ENCODE data around the gene MAJIN. TPM values are rescaled to one million over a fixed set of nuclear protein-coding genes. Genes with fewer than 3 reads are reported as not detected.
A peak's percentile ranks its signal among the peaks of the same experiment; 100 is the strongest.

MAJIN gene
- total RNA-seq, 2 experiments from 2014 or later = not detected

DNA sequence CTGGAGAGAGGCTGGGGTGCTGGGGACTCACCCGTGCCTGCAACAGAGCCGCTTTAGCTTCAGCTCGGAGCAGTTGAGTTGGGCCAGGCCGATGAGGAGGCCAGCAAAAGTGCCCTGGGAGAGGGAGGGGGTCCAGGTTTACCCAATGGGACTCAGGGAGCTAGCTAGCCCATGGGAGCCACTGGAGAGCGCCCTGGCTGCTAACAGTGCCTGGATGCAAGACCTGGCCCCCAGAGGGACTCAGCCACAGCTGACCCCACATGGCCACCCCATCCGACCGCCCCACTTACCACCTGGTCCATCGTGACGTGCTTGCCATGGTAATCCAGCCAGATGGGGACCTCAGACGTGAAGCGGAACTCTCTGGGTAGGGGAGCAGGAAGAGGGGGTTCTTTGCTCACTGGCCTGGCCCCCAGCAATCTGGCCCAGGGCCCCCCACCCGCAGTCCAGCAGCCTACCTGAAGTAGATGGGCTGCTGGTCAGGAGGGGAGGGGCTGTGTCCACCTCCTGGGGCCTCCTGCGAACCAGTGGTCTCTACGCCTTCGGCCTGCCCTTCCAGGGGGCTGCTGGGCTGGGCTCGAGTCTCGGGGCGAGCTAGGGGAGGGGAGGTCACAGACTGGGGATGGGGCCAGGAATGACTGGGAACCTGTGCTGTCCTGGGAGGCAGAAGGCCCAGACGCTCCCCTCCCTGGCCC lies 74.4 kb downstream of the MAJIN start:
- ATAC-seq (ENCODE audit: low read depth) = no peak
- Mint-ChIP-seq H3K4me3 (no peak overlapping the region), H3K36me3 (peaks cover 5% of the 10 kb centered on the region), H3K9me3 (no peaks in the 10 kb centered on the region), H3K4me1 (peaks cover 5% of the 10 kb centered on the region), H3K27me3 (no peaks in the 10 kb centered on the region), H3K27ac (no peak overlapping the region)
- DNase-seq = no peak
- POLR2A ChIA-PET = no interaction called here

DNA sequence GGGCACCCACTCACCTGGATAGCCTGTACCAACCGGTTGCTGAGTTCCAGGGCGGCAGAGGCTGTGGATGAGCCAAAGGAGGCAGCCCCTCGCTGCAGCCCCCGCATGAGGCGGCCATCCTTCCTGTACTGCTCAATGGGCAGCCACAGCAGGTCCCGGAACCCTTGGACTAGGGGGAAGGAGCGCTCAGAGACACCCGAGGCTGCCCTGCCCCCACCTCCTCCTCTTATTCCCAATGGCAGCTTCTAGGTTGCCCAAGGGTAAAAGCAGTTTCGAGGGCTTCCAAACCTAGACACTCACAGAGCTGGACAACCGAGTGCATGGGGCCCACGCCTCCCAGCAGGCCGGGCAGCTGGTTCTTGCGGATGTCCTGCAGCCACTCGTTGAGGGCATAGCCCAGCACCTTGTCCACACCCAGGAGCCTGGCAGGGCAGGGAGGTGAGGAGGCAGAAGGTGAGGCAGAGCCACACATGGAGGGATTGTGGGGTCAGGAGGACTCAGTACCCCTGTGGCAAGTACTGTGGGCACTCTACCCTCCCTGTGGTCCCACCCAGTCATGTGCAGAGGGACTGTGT lies 75.4 kb downstream of the MAJIN start:
- POLR2A ChIA-PET = no interaction called here
- peaks cover 5% of the 10 kb centered on the region for H3K36me3 Mint-ChIP-seq
- ATAC-seq (ENCODE audit: low read depth) = no peak

GRCh38 chr11:64894812-64895452 lies 77.0 kb downstream of the MAJIN start:
- H3K4me3 Mint-ChIP-seq = no peak overlapping the region
- POLR2A ChIA-PET = interaction anchor here (24.3 kb wide), 1 partner anchor 38 kb away, joined by 782 read pairs; the partner anchor contains the start of gene CDC42BPG
- no peak overlapping the region for H3K27ac Mint-ChIP-seq
- ATAC-seq (ENCODE audit: low read depth) (no peak), DNase-seq (no peak)
- no peaks in the 10 kb centered on the region for H3K27me3 Mint-ChIP-seq
- H3K4me1 Mint-ChIP-seq = peaks cover 3% of the 10 kb centered on the region
- peaks cover 2% of the 10 kb centered on the region for H3K36me3 Mint-ChIP-seq
- H3K9me3 Mint-ChIP-seq = no peaks in the 10 kb centered on the region

More for the DNA sequence above, 75.4 kb downstream of the MAJIN start:
- Mint-ChIP-seq H3K4me1 (peaks cover 5% of the 10 kb centered on the region), H3K27ac (no peak overlapping the region), H3K27me3 (no peaks in the 10 kb centered on the region), H3K9me3 (no peaks in the 10 kb centered on the region), H3K4me3 (no peak overlapping the region)
- no peak for DNase-seq

DNA sequence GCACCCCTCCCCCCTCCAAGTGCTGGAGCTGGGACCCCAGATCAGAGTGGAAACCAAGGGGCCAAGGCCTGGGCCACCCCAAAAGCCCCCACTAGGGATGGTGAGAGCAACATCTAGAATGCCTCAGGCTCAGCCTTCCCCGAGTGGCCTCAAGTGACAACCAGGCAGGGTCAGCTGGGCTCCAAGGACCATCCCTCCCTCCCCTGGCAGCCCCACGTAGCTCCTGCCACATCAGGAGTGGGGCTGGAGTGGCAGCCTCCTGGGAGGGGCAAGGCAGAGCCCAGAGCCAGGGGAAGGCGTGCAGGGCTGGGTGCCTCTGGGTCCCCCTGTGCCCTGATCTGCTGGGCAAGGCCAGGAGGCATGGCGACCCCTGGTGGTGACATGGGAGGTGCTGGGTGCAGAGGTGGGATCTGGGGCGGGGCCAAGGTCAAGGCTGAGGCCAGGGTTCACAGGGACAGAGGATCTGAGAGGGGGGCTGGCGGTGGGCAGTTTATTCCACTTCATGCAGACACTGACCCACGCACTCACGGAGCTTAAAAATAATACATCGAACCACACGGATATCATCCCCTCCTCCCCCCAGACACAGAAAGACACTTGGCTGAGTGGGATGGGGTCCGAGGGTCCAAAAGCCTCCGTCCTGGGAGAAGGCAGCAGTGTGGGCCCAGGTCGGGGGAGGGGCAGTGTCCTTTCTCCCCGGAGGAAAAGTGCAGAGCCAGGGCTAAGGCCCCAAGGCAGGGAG lies 77.7 kb downstream of the MAJIN start:
- Mint-ChIP-seq H3K27ac (peak overlapping the region; percentile 54), H3K4me1 (peaks cover 3% of the 10 kb centered on the region), H3K4me3 (no peak overlapping the region), H3K36me3 (peaks cover 2% of the 10 kb centered on the region), H3K9me3 (no peaks in the 10 kb centered on the region), H3K27me3 (no peaks in the 10 kb centered on the region)
- POLR2A ChIA-PET = interaction anchor here (0.9 to 24.3 kb wide), 2 partner anchors 13 to 37 kb away, joined by 3 to 782 read pairs; partner anchors contain the start of gene CDC42BPG
- DNase-seq (peak; percentile 95), ATAC-seq (ENCODE audit: low read depth) (peak; percentile 97)

DNA sequence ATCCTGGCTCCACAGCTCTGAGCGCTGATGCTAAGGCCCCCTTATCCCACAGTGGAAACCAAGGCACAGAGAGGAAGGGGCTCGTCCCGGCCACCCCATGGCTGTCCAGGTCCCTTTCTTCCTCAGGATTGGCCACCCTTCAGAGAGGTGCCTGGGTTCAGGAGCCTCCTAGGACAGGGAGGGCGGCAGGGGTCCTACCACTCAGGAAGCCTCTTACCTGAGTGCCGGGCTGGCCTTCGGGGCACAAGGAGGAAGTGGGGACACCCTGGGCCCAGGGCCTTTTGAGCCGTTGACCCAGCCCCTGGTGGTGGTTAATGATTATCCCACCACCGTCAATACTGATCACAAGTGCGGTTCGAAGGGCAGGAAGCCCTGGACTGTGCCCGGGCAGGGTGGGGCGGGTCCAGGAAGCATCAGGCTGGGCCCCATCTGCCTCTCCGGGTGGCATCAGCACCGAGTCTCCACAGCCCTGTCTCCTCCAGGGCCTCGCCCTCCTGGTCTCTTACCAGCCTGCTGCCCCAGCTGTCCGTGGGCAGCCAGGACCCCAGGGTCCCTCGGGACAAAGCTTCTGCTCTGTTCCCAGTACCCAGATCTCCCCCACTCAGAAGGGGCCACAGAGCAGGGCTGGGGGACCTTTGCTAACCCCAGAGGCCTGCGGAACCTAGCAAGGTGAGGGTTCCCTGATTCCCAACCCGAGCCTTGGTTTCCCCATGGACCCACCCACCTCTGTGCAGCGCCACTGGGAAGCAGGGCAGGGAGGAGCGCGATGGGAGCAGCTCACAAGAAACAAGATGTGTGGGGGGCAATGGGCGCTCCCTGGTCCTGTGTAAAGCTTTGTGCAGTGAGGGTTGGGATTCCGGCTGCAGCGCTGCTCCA lies 78.5 kb downstream of the MAJIN start:
- H3K27me3 Mint-ChIP-seq = no peaks in the 10 kb centered on the region
- no peaks in the 10 kb centered on the region for H3K9me3 Mint-ChIP-seq

GRCh38 chr11:64892838-64893193 lies 79.1 kb downstream of the MAJIN start:
- Mint-ChIP-seq H3K36me3 (no peaks in the 10 kb centered on the region), H3K4me3 (no peak overlapping the region), H3K4me1 (peaks cover 7% of the 10 kb centered on the region), H3K27me3 (no peaks in the 10 kb centered on the region), H3K27ac (no peak overlapping the region), H3K9me3 (no peaks in the 10 kb centered on the region)
- POLR2A ChIA-PET = interaction anchor here (24.3 kb wide), 1 partner anchor 35 kb away, joined by 782 read pairs; the partner anchor contains the start of gene CDC42BPG
- DNase-seq (no peak), ATAC-seq (ENCODE audit: low read depth) (no peak)

More for the DNA sequence above, 78.5 kb downstream of the MAJIN start:
- POLR2A ChIA-PET = interaction anchor here (0.9 to 24.3 kb wide), 2 partner anchors 12 to 36 kb away, joined by 3 to 782 read pairs; partner anchors contain the start of gene CDC42BPG
- no peak overlapping the region for H3K4me3 Mint-ChIP-seq
- peaks cover 1% of the 10 kb centered on the region for H3K36me3 Mint-ChIP-seq
- DNase-seq (no peak), ATAC-seq (ENCODE audit: low read depth) (no peak)
- H3K4me1 Mint-ChIP-seq = peaks cover 3% of the 10 kb centered on the region
- no peak overlapping the region for H3K27ac Mint-ChIP-seq

GRCh38 chr11:64892411-64892831 lies 79.5 kb downstream of the MAJIN start:
- H3K4me1 Mint-ChIP-seq = peaks cover 9% of the 10 kb centered on the region
- no peak for DNase-seq
- no peaks in the 10 kb centered on the region for H3K36me3 Mint-ChIP-seq
- POLR2A ChIA-PET = interaction anchor here (24.3 kb wide), 1 partner anchor 35 kb away, joined by 782 read pairs; the partner anchor contains the start of gene CDC42BPG
- no peak for ATAC-seq (ENCODE audit: low read depth)
- H3K27me3 Mint-ChIP-seq = no peaks in the 10 kb centered on the region
- H3K9me3 Mint-ChIP-seq = no peaks in the 10 kb centered on the region
- peak overlapping the region; percentile 38 for H3K27ac Mint-ChIP-seq
- no peak overlapping the region for H3K4me3 Mint-ChIP-seq

- no peaks in the 10 kb centered on the region for H3K27me3 Mint-ChIP-seq
- H3K36me3 Mint-ChIP-seq = no peaks in the 10 kb centered on the region
- H3K9me3 Mint-ChIP-seq = no peaks in the 10 kb centered on the region
- no peak for DNase-seq
- no peak for ATAC-seq (ENCODE audit: low read depth)
- POLR2A ChIA-PET = interaction anchor here (24.3 kb wide), 1 partner anchor 34 kb away, joined by 782 read pairs; the partner anchor contains the start of gene CDC42BPG
- H3K4me3 Mint-ChIP-seq = no peak overlapping the region
- peaks cover 10% of the 10 kb centered on the region for H3K4me1 Mint-ChIP-seq
- peak overlapping the region; percentile 38 for H3K27ac Mint-ChIP-seq
Measured at GRCh38 chr11:64891880-64892279, 80.0 kb downstream of the MAJIN start.

- H3K36me3 Mint-ChIP-seq = no peaks in the 10 kb centered on the region
- POLR2A ChIA-PET = interaction anchor here (24.3 kb wide), 1 partner anchor 34 kb away, joined by 782 read pairs; the partner anchor contains the start of gene CDC42BPG
- no peaks in the 10 kb centered on the region for H3K27me3 Mint-ChIP-seq
- no peak overlapping the region for H3K4me3 Mint-ChIP-seq
- H3K9me3 Mint-ChIP-seq = no peaks in the 10 kb centered on the region
- no peak overlapping the region for H3K27ac Mint-ChIP-seq
- peaks cover 10% of the 10 kb centered on the region for H3K4me1 Mint-ChIP-seq
- DNase-seq (no peak), ATAC-seq (ENCODE audit: low read depth) (no peak)
Measured at GRCh38 chr11:64891215-64891848, 80.6 kb downstream of the MAJIN start.

DNA sequence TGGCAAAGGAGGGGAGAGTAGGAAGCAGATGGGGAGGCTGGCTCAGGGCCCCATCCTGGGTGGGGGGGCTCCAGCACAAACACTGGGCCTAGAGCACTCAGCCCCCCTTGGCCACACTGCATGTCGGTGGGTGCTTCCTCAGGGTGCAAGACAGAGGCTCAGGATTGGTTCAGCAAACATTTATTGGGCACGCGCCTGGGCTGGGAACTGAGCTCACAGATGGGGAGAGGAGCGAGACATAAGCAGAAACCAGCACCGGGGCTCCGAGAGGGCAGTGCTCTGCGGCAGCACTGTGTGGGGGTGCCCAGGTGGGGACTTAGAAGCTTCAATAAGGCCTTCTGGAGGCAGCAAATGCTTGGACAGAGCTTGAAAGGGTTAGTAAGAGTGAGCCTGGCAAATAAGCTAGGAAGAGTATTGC lies 81.4 kb downstream of the MAJIN start:
- no peak overlapping the region for H3K27ac Mint-ChIP-seq
- POLR2A ChIA-PET = interaction anchor here (1.1 to 24.3 kb wide), 2 partner anchors 13 to 33 kb away, joined by 6 to 782 read pairs; partner anchors contain the start of genes CDC42BPG and EHD1
- ATAC-seq (ENCODE audit: low read depth) (no peak), DNase-seq (no peak)
- no peaks in the 10 kb centered on the region for H3K36me3 Mint-ChIP-seq
- no peak overlapping the region for H3K4me3 Mint-ChIP-seq
- H3K27me3 Mint-ChIP-seq = no peaks in the 10 kb centered on the region
- H3K9me3 Mint-ChIP-seq = no peaks in the 10 kb centered on the region
- H3K4me1 Mint-ChIP-seq = peaks cover 17% of the 10 kb centered on the region

DNA sequence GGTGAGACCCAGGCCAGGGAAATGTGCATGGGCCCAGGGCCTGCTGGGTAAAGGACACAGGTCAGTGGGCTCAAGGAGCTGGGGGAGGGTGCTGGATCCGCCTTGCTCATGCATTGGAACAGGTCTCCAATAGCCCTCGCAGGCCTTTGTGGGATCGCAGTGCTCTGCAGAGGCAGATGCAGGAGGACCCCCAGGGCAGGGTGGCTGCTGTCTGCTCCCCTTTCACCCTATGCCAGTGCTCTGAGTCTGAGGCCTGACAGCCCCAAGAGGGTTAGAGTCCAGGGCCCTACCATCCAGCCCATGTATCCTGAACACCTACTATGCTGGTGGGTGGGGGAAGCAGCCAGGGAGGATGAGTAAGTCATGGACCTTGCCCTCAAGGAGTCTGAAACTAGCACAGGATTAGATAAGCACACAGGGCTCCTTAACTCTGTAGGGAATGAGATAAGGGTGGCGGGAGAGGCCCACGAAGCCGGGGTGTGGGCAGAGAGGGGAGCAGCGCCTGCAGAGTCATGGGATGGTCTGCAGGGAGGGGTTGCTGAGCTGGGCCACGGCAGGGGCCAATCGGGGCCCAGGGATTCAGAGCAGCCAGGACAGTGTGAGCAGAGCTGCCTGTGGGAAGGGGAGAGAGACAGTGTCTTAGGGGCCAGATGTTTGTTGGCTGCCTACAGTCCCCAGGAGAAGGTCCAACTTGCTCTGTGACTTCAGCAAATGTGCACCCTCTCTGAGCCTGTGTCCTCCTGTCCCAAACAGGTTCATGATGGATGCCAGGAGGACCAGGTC lies 83.0 kb downstream of the MAJIN start:
- POLR2A ChIA-PET = interaction anchor here (1.2 to 24.3 kb wide), 3 partner anchors 11 to 32 kb away, joined by 3 to 782 read pairs (median 26); partner anchors contain the start of genes CDC42BPG and EHD1
- no peaks in the 10 kb centered on the region for H3K9me3 Mint-ChIP-seq
- peaks cover 19% of the 10 kb centered on the region for H3K4me1 Mint-ChIP-seq
- no peak overlapping the region for H3K27ac Mint-ChIP-seq
- DNase-seq (no peak), ATAC-seq (ENCODE audit: low read depth) (no peak)
- H3K4me3 Mint-ChIP-seq = no peak overlapping the region
- H3K27me3 Mint-ChIP-seq = no peaks in the 10 kb centered on the region
- no peaks in the 10 kb centered on the region for H3K36me3 Mint-ChIP-seq

Data from activated naive CD8-positive, alpha-beta T cell treated with anti-CD3 and anti-CD28 coated beads, Interleukin-2, amount 10 ng/mL, durations not matched to agents 7 days and 5 days (primary cell).